ENCODE data around the gene UGT8. TPM values are rescaled to one million over a fixed set of nuclear protein-coding genes. Genes with fewer than 3 reads are reported as not detected.

UGT8 gene
- total RNA-seq, 1 donor from 2014 or later, result 2.8 TPM

GRCh38 chr4:114595207-114595606, 3.4 kb upstream of the UGT8 start:
- Histone ChIP-seq H3K4me3 (no peak overlapping the region), H3K4me1 (peaks cover 8% of the 10 kb centered on the region), H3K27ac (no peak overlapping the region), H3K36me3 (no peaks in the 10 kb centered on the region), H3K27me3 (peaks cover 26% of the 10 kb centered on the region), H3K9me3 (no peaks in the 10 kb centered on the region)
- intact Hi-C loops (cut with DNase I), result no loop called here
- DNase-seq (no peak), ATAC-seq (no peak)
- TF ChIP-seq CTCF (IDR thresholded peaks at IDR 0.05), result no peak

- no peaks in the 10 kb centered on the region for H3K9me3 ChIP-seq
- intact Hi-C loops (cut with DNase I), result no loop called here
- no peak for TF ChIP-seq CTCF (IDR thresholded peaks at IDR 0.05)
- peaks cover 8% of the 10 kb centered on the region for H3K4me1 ChIP-seq
- DNase-seq, result no peak
- ATAC-seq, result no peak
- peaks cover 26% of the 10 kb centered on the region for H3K27me3 ChIP-seq
- H3K36me3 ChIP-seq, result no peaks in the 10 kb centered on the region
- no peak overlapping the region for H3K27ac ChIP-seq
- H3K4me3 ChIP-seq, result no peak overlapping the region
These were observed 2.7 kb upstream of the UGT8 start for GRCh38 chr4:114595921-114596320.

- ATAC-seq, result no peak
- Histone ChIP-seq H3K9me3 (no peaks in the 10 kb centered on the region), H3K4me1 (peaks cover 8% of the 10 kb centered on the region), H3K36me3 (no peaks in the 10 kb centered on the region), H3K27me3 (peaks cover 26% of the 10 kb centered on the region), H3K27ac (no peak overlapping the region), H3K4me3 (no peak overlapping the region)
- DNase-seq, result no peak
- no peak for TF ChIP-seq CTCF (IDR thresholded peaks at IDR 0.05)
- intact Hi-C loops (cut with DNase I), result no loop called here
These were observed 1.0 kb upstream of the UGT8 start for GRCh38 chr4:114597410-114598115.

GRCh38 chr4:114599231-114599902, 760 bp downstream of the UGT8 start:
- H3K4me3 ChIP-seq, result peak overlapping the region; percentile 49
- H3K9me3 ChIP-seq, result no peaks in the 10 kb centered on the region
- peaks cover 26% of the 10 kb centered on the region for H3K27me3 ChIP-seq
- peaks cover 8% of the 10 kb centered on the region for H3K4me1 ChIP-seq
- no peak overlapping the region for H3K27ac ChIP-seq
- intact Hi-C loops (cut with DNase I), result no loop called here
- ATAC-seq (peak; percentile 36), DNase-seq (peak; percentile 68)
- TF ChIP-seq CTCF (IDR thresholded peaks at IDR 0.05), result no peak
- H3K36me3 ChIP-seq, result no peaks in the 10 kb centered on the region

GRCh38 chr4:114599903-114600552, 1.4 kb downstream of the UGT8 start:
- no peak for DNase-seq

More at GRCh38 chr4:114599903-114600552, 1.4 kb downstream of the UGT8 start:
- Histone ChIP-seq H3K9me3 (no peaks in the 10 kb centered on the region), H3K27ac (no peak overlapping the region), H3K4me1 (peaks cover 8% of the 10 kb centered on the region), H3K4me3 (peak overlapping the region; percentile 49), H3K27me3 (peaks cover 26% of the 10 kb centered on the region), H3K36me3 (no peaks in the 10 kb centered on the region)
- ATAC-seq, result no peak
- no peak for TF ChIP-seq CTCF (IDR thresholded peaks at IDR 0.05)
- intact Hi-C loops (cut with DNase I), result no loop called here
